HK-2 (cell line): ENCODE results near the gene TNFRSF1B.
A peak's percentile ranks its signal among the peaks of the same experiment; 100 is the strongest.

Source experiments
- DNase-seq: peaks from one replicate; pipeline ENCODE4 v3.0.0-alpha.2; 2018; ENCODE audit not compliant: unreplicated experiment

The TNFRSF1B gene

DNA sequence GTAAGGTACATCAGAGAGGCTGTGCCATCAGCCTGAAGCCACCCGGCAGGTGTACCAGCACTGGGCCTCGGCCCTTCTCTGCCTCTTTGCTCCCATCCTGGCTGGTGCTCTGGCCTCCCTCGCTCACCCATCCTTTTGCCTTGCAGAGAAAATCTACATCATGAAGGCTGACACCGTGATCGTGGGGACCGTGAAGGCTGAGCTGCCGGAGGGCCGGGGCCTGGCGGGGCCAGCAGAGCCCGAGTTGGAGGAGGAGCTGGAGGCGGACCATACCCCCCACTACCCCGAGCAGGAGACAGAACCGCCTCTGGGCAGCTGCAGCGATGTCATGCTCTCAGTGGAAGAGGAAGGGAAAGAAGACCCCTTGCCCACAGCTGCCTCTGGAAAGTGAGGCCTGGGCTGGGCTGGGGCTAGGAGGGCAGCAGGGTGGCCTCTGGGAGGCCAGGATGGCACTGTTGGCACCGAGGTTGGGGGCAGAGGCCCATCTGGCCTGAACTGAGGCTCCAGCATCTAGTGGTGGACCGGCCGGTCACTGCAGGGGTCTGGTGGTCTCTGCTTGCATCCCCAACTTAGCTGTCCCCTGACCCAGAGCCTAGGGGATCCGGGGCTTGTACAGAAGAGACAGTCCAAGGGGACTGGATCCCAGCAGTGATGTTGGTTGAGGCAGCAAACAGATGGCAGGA lies 24.5 kb upstream of the TNFRSF1B start:
- no peak for DNase-seq

DNA sequence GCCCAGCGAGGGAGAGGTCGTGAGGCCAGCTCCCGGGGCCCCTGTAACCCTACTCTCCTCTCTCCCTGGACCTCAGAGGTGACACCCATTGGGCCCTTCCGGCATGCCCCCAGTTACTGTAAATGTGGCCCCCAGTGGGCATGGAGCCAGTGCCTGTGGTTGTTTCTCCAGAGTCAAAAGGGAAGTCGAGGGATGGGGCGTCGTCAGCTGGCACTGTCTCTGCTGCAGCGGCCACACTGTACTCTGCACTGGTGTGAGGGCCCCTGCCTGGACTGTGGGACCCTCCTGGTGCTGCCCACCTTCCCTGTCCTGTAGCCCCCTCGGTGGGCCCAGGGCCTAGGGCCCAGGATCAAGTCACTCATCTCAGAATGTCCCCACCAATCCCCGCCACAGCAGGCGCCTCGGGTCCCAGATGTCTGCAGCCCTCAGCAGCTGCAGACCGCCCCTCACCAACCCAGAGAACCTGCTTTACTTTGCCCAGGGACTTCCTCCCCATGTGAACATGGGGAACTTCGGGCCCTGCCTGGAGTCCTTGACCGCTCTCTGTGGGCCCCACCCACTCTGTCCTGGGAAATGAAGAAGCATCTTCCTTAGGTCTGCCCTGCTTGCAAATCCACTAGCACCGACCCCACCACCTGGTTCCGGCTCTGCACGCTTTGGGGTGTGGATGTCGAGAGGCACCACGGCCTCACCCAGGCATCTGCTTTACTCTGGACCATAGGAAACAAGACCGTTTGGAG lies 23.7 kb upstream of the TNFRSF1B start:
- no peak for DNase-seq

- peak; percentile 88 for DNase-seq
Observed at GRCh38 chr1:12143631-12144155, 23.1 kb upstream of the TNFRSF1B start.

DNA sequence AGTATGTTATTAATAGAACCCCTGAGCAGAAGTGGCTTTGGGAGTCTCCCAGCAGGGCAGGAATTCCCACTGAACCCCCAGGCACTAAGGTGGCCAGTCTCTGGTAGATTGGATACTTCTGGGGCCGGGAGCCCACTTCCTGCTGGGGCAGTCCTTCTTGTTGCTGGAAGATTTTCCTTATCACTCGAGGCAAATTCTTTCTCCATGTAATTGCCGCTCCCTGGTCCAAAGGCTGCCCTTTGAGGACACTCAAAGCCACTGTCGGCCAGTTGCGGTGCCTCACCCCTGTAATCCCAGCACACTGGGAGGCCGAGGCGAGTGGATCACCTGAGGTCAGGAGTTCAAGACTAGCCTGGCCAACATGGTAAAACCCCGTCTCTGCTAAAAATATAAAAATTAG lies 22.6 kb upstream of the TNFRSF1B start:
- DNase-seq, result no peak

DNA sequence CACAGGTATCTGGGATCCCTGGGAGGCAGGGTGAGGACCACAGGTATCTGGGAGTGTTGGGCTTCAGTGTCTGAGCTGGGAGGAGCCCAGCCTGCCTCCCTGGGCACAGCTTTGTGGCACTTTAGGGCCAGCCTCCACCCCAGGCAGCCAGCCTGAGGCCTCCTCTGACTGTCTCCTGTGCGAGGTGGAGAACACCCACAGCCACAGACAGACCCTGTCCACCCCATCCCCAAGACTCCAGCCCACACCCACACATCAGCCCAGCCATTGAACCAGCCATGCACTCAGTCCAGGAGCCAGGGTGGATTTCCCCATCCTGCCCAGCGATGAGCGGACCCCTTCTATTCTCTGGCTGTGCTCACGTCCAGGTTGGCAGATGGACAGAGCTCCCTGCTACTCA lies 21.8 kb upstream of the TNFRSF1B start:
- no peak for DNase-seq

- DNase-seq, result no peak
Observed at GRCh38 chr1:12145616-12146342, 21.0 kb upstream of the TNFRSF1B start.

DNA sequence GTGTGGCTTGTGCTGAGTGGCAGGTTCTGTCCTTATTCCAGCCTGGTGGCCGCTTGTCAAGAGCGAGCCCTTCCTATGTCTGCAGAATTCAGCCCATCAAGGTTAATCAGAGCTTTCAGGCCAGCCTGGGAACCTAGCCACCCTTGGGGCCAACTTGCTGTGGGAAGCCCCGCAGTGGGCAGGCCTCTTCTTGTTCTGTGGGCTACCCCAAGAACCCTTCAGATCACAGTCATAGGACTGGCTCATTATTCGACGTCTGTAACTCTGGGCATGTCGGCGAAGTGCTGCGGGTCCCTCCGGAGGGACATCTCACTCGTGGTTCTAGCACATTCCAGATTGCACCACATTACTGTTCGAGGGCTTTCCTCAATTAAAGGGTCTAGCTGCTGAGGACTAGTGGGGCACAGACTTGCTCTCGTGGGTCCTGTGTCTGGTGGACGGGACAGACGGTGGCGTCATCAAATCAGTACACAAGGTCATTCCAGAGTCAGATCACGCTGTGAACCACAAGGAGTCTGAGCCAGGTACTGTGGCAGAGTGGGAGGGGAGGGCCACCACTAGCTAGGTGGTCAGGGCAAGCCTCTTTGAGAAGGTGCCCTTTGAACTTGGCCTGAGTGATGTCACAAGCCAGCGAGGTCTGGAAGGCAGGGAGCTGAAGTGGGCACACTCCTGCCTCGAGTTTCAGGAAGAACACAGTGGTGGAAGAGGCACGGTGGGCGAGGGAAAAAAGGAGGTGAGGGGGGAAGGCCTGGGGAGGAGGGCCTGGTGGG lies 20.3 kb upstream of the TNFRSF1B start:
- no peak for DNase-seq

DNA sequence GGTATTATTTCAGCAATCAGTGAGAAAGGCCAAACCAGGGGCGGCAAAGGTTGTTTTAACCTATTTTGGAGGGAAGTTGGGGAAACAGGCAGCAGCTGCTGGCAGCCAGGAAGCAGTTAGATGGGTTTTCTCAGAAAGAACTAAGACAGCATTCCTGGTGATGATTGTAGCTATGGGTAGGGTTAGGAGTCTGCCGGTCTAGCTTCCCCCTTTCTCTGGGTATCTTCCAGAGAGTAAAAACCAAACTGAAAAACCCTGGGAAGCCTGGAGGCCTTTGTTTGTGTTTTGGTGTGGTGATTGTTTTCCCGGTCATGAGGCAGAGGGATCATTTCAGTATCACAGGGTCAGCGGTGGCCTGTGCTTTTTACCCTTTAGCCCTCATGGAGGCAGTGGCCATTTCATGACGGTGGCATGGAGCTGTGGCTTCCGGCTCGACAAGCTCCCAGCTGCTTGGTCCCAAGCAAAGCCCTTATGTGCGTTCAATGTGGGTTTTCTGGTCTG lies 19.5 kb upstream of the TNFRSF1B start:
- DNase-seq, result no peak

GRCh38 chr1:12148160-12148957 lies 18.4 kb upstream of the TNFRSF1B start:
- no peak for DNase-seq

DNA sequence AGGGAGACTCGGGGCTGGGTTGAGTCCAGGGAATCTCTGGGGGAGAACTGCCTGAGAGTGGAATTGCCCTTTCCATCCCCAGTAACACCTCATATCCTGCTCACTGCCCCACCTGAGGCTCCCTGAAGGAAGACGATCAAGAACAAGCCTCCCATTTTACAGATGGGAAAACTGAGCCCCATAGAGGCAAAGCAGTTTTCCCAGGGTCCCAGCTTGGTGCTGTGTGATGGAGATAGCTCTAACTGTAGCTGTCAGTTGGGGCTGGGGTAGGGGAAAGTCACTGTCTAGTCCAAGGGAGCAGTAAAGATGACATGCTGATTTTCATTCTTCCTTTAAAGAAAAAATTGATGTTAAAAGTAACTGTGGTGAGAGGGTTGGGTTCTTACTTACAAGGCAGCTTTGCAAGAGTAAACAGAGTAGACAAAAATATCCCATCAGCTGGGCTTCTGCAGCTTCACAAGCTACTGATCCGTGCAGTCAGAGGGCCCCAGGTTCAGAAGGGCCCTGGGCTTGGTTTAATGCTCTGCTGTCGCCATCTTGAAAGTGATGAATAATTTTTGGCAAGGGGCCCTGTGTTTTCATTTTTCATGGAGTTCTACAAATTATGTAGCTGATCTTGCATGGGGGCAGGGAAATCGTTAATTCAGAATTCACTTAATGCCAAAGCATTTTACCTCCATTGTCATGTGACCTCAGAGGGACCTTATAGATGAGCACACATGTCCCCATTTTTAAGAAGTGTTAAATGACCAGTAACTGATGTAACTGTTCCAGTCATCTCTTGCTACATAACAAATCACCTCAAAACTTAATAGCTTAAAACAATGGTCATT lies 17.6 kb upstream of the TNFRSF1B start:
- no peak for DNase-seq

DNA sequence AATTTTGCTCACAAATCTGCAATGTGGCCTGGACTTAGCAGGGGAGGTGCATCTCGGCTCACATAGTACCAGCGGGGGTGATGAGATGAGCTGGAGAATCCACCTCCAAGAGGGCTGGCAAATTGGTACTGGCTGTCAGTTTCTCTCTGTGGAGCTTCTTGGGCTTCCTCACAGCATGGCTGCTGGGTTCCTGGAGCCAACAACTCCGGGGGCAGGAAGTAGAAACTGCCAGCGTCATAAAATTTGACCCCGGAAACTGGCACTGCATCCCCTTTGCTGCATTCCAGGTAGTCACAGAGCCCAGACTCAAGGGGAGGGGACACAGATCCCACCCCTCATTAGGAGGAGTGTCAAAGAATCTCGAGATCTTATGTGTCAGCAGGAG lies 17.0 kb upstream of the TNFRSF1B start:
- no peak for DNase-seq

DNA sequence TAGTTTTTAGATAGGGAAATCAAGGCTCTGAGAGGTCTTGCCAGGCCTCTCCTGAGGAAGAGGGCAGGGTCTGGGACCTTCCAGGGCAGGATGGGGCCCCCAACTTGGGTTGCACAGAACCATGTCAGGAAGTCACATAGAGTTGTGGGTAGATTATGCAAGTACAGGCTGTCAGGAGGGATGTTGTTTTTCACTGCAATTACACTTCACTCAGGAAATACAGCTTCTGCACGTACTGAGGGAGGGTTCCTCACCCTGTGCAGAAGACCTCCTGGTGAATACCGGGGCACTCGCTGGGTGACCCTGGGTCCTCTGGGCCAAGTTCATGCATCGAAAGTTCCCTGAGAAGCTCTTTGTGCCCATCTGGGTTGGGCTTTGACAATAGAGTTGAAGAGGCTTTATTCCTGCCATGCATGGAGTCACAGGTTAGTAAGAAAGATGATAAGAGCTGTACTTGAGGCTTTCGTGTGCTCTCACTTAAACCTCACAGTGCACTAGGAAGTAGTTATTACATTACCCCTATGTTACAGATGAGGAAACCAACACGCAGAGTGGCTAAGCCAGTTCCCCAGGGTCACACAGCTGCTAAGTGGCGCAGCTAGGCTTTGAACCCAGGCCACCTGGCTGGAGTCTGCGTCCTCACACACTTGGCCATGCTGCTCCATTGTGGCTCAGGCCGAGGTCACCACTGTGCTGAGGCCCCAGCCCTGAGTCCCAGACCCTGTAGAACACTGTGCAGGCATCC lies 16.2 kb upstream of the TNFRSF1B start:
- no peak for DNase-seq

GRCh38 chr1:12151465-12151864 lies 15.3 kb upstream of the TNFRSF1B start:
- no peak for DNase-seq

GRCh38 chr1:12152113-12152891 lies 14.5 kb upstream of the TNFRSF1B start:
- no peak for DNase-seq

DNA sequence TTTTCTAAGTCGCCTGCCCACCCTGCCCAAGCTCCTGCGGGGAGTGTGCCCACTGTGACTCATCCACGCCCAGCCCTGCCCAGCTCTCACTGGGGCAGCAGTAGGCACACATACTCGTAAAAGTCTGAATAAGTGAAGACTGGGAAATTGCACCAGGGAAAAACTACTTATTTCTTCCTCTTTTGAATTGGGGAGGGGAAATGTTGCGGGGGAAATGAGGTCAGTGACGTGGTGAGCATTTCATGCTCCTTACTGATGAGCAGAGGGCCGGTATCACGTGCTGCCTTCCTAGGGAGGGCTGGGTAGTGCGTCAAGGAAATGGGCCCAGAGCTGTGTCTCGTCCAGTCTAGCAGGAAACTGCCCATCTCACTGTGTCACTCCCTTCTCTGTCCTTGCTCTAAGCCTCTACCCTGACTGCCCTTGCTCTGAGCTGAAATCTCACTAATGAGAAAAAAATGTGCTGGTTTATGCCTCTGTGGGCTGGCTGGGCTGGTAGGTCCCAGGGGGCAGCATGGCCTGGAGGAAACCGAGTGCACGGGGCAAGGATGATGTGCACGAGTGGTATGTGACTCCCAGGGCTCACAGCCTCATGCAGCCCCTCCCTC lies 13.5 kb upstream of the TNFRSF1B start:
- DNase-seq, result no peak

DNA sequence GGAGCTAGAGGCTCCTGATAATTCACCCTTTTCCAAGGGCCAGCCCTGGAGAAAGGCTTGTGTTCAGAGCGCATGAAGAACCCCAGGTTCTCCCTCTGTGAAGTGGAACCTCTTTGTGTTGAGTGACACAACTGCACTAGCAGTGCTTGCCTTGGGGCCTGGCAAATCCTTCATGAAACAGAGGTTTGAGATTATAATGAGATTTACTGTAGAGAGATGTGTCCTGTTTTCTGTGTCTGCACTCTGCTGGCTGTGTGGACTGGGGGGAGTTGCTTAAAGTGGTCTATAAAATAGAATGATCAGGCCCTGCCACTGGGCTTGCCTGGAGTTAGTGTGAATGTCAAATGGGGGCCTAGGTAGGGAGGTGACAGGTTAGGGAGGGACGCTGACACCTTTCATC lies 11.5 kb upstream of the TNFRSF1B start:
- DNase-seq, result no peak

DNA sequence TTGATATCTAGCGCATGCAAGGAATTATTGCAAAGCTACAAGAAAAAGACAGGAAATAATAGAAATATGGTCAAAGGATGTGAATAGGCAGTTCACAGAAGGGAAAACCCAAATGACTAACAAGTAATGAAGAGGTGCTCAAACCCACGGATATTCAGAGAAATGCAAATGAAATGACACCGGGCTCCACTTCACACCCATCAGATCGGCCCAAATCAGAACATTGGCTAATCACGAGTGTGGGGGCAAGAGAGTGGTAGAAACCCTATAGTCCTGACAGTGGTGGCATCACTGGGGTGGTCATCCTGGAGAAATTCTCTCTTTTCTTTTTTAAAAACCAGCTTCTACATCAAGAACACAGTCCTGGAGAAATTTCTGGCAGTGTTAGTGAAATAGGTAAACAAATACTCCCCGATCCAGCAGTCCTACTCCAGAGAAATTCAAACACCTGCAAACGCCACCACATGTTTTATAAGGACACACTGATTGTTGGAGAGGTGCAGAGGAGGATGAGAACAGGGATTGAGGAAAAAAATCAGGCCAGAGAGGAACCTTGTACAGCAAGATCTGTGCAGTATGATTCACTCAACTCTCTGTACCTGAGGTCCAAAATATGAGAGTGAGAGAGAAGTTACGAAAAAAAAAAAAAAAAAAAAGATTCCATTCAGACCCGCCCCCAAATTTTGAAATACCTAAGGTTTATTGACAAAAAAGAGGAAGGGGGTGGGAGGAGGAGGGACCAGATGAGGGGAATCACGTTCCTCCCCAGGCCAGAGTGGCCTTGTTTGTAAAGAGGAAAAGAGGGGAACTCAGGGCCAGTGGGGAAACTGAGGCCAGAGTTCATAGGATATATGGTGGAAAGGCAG lies 9.2 kb upstream of the TNFRSF1B start:
- no peak for DNase-seq
